ENCODE results near the gene XRCC3. TPM values are rescaled to one million over a fixed set of nuclear protein-coding genes. Genes with fewer than 3 reads are reported as not detected.
A peak's percentile ranks its signal among the peaks of the same experiment; 100 is the strongest.

Gene XRCC3
- total RNA-seq, 3 donors from 2014 or later: 5.9 to 10.2 (median 5.9) TPM

GRCh38 chr14:103741876-103742275 is 26.6 kb upstream of the XRCC3 start:
- no peaks in the 10 kb centered on the region for H3K9me3 ChIP-seq
- DNase-seq (ENCODE audit: low spot score in 2 of 2): no peak
- H3K36me3 ChIP-seq: no peaks in the 10 kb centered on the region
- TF ChIP-seq CTCF (IDR thresholded peaks at IDR 0.05) (no peak), POLR2AphosphoS5 (IDR thresholded peaks at IDR 0.05) (no peak), POLR2A (IDR thresholded peaks at IDR 0.05) (no peak)
- H3K4me3 ChIP-seq: no peak overlapping the region
- no peak overlapping the region for H3K27ac ChIP-seq
- intact Hi-C loops (cut with DNase I; ENCODE audit: low total_unique reads): no loop called here
- H3K27me3 ChIP-seq: no peaks in the 10 kb centered on the region
- H3K4me1 ChIP-seq: peaks cover under 1 to 11% of the 10 kb centered on the region in 2 donors

GRCh38 chr14:103740991-103741689 is 25.9 kb upstream of the XRCC3 start:
- H3K4me1 ChIP-seq: peaks cover 6 to 16% of the 10 kb centered on the region in 2 donors
- no peak overlapping the region for H3K27ac ChIP-seq
- intact Hi-C loops (cut with DNase I; ENCODE audit: low total_unique reads): no loop called here
- H3K36me3 ChIP-seq: no peaks in the 10 kb centered on the region
- H3K27me3 ChIP-seq: no peaks in the 10 kb centered on the region
- no peak for DNase-seq (ENCODE audit: low spot score in 2 of 2)
- H3K4me3 ChIP-seq: no peak overlapping the region
- H3K9me3 ChIP-seq: no peaks in the 10 kb centered on the region
- no peak for TF ChIP-seq POLR2A (IDR thresholded peaks at IDR 0.05)
- no peak for TF ChIP-seq CTCF (IDR thresholded peaks at IDR 0.05)
- no peak for TF ChIP-seq POLR2AphosphoS5 (IDR thresholded peaks at IDR 0.05)

- intact Hi-C loops (cut with DNase I; ENCODE audit: low total_unique reads): no loop called here
- DNase-seq (ENCODE audit: low spot score in 2 of 2): no peak
- Histone ChIP-seq H3K36me3 (no peaks in the 10 kb centered on the region), H3K27me3 (no peaks in the 10 kb centered on the region), H3K4me3 (no peak overlapping the region), H3K4me1 (peaks cover 16 to 25% of the 10 kb centered on the region in 2 donors), H3K9me3 (no peaks in the 10 kb centered on the region), H3K27ac (no peak overlapping the region)
- TF ChIP-seq POLR2AphosphoS5 (IDR thresholded peaks at IDR 0.05) (no peak), CTCF (IDR thresholded peaks at IDR 0.05) (no peak), POLR2A (IDR thresholded peaks at IDR 0.05) (no peak)
Observed at GRCh38 chr14:103739793-103740501, 24.7 kb upstream of the XRCC3 start.

- TF ChIP-seq POLR2AphosphoS5 (IDR thresholded peaks at IDR 0.05): no peak
- TF ChIP-seq CTCF (IDR thresholded peaks at IDR 0.05): no peak
- TF ChIP-seq POLR2A (IDR thresholded peaks at IDR 0.05): no peak
- Histone ChIP-seq H3K36me3 (no peaks in the 10 kb centered on the region), H3K27me3 (no peaks in the 10 kb centered on the region), H3K9me3 (no peaks in the 10 kb centered on the region), H3K4me1 (peaks cover 16 to 25% of the 10 kb centered on the region in 2 donors), H3K27ac (peak overlapping the region in 1 of 2 donors; percentile 27), H3K4me3 (no peak overlapping the region)
- DNase-seq (ENCODE audit: low spot score in 2 of 2): no peak
- intact Hi-C loops (cut with DNase I; ENCODE audit: low total_unique reads): no loop called here
Observed at GRCh38 chr14:103739466-103739792, 24.2 kb upstream of the XRCC3 start.
